Placental epithelial cell (primary cell): ENCODE data around the gene BOC. TPM values are rescaled to one million over a fixed set of nuclear protein-coding genes. Genes with fewer than 3 reads are reported as not detected.

Experiments used
- total RNA-seq: library from RNA; depleted of rRNA; stranded (reverse); fragments of >200 nt; gene quantifications from 2 replicates; pipeline ENCODE4 v1.2.3, GENCODE V29; 2012

The BOC gene, protein sequence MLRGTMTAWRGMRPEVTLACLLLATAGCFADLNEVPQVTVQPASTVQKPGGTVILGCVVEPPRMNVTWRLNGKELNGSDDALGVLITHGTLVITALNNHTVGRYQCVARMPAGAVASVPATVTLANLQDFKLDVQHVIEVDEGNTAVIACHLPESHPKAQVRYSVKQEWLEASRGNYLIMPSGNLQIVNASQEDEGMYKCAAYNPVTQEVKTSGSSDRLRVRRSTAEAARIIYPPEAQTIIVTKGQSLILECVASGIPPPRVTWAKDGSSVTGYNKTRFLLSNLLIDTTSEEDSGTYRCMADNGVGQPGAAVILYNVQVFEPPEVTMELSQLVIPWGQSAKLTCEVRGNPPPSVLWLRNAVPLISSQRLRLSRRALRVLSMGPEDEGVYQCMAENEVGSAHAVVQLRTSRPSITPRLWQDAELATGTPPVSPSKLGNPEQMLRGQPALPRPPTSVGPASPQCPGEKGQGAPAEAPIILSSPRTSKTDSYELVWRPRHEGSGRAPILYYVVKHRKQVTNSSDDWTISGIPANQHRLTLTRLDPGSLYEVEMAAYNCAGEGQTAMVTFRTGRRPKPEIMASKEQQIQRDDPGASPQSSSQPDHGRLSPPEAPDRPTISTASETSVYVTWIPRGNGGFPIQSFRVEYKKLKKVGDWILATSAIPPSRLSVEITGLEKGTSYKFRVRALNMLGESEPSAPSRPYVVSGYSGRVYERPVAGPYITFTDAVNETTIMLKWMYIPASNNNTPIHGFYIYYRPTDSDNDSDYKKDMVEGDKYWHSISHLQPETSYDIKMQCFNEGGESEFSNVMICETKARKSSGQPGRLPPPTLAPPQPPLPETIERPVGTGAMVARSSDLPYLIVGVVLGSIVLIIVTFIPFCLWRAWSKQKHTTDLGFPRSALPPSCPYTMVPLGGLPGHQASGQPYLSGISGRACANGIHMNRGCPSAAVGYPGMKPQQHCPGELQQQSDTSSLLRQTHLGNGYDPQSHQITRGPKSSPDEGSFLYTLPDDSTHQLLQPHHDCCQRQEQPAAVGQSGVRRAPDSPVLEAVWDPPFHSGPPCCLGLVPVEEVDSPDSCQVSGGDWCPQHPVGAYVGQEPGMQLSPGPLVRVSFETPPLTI
- total RNA-seq, result 5.2 and 15.7 TPM in 2 replicates

DNA sequence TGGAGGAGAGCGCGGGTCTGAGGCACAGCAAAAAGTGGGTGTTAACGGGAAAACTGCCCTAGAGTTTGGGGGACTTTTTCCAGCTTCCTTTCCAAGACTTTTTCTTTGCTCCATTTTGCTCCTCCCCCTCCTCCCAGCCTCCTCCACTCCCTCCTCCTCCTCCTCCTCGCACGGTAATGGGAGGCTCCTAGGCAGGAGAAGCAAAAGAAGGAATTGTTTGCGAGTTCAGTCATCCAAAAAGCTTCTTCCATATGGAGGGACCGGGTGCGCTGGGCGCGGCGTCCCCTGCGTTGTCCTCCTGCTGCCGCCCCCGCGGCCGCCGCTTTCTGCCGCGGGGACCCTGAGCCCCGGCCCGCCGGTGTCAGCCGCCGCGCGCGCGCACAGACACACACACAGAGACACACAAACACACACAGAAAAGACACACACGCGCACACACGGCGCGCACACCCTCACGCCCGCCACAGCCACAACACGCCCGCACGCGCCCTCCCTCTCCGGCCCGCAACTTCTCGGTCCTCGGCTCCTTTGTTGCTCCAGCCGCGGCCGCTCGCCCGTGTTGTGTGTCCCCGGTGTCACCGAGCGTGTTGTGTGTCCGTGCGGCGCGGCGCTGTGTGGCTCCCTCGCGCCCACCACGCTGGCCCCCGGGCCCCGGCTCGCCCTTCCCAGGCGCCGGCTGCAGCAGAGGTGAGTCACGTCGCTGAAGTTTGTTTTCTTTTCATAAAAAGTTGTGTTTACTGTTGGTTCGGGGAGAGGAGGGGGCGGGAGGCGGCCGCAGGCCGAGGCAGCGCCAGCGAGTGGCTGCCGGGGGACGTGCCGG is at the start of gene BOC:
TSS of gene BOC (plus strand) at position 228 of the 820 bp plus-strand sequence. CDS start 38,246 bp downstream, outside the sequence.

Other genes starting within 250 kb of the BOC start
- 0.39 and 2.5 TPM in 2 replicates for gene CD200R1, start 236.5 kb upstream of the BOC start, total RNA-seq
- 27.1 and 50.6 TPM in 2 replicates for gene GTPBP8, start 220.6 kb upstream of the BOC start, total RNA-seq
- gene CFAP44, start 229.9 kb downstream of the BOC start, total RNA-seq, result 2.6 and 7.5 TPM in 2 replicates